Loucy (cell line): ENCODE data around the gene AAK1.

ENCODE experiments used
- CTCF ChIP-seq: fragments of 200-600 bp; sonication (generic); conservative IDR thresholded peaks from 2 replicates; pipeline ENCODE4 v1.5.1; 2014; ENCODE audit warnings: mild to moderate bottlenecking, antibody characterized with exemption, low read length
- EZH2phosphoT487 ChIP-seq: fragments of 200-600 bp; IDR thresholded peaks from 2 replicates; pipeline ENCODE4 v1.6.1; 2018; ENCODE audit warnings: antibody characterized with exemption, mild to moderate bottlenecking, moderate library complexity, borderline replicate concordance

GRCh38 chr2:69422198-69422597 lies 221.3 kb downstream of the AAK1 start:
- TF ChIP-seq CTCF, result no peak
- no peak for TF ChIP-seq EZH2phosphoT487
